Upper lobe of right lung (tissue), 1 donor: Measurements from ENCODE around the gene SPATA9. TPM values are rescaled to one million over a fixed set of nuclear protein-coding genes. Genes with fewer than 3 reads are reported as not detected.

ENCODE experiments used
- ATAC-seq: fragments of 200-7000 bp; cut with Tn5 transposase; one replicate; pipeline ENCODE4 v1.9.1; 2020; ENCODE audit warnings: mild to moderate bottlenecking, moderate library complexity
- DNase-seq: peaks from one replicate; pipeline ENCODE4 v3.0.0-alpha.2; 2020
- H3K27ac ChIP-seq: fragments of 200-600 bp; one replicate; pipeline ENCODE4 v1.8.0; 2022
- H3K27me3 ChIP-seq: fragments of 200-600 bp; one replicate; pipeline ENCODE4 v1.8.0; 2022; ENCODE audit warnings: mild to moderate bottlenecking
- H3K36me3 ChIP-seq: fragments of 200-600 bp; one replicate; pipeline ENCODE4 v1.8.0; 2022
- H3K4me1 ChIP-seq: fragments of 200-600 bp; one replicate; pipeline ENCODE4 v1.8.0; 2022
- H3K4me3 ChIP-seq: fragments of 200-600 bp; one replicate; pipeline ENCODE4 v1.8.0; 2022; ENCODE audit warnings: mild to moderate bottlenecking
- H3K9me3 ChIP-seq: fragments of 200-600 bp; one replicate; pipeline ENCODE4 v1.8.0; 2022
- CTCF ChIP-seq: fragments of 200-600 bp; IDR thresholded peaks from one replicate; pipeline ENCODE4 v1.8.0; 2022; ENCODE audit warnings: antibody characterized with exemption
- intact Hi-C: fragments of 100-400 bp; cut with DNase I; formaldehyde crosslinking; loops from one replicate; pipeline ENCODE4 v1.11.0; 2022
- total RNA-seq: library from RNA; stranded (reverse); fragmentation: NEBNext Ultra II Directional; extraction: Animal tissue kit (Norgen Biotek cat#: 25700); gene quantifications from one replicate; pipeline ENCODE4 v1.2.1, GENCODE V29; 2021
- donor health status: DM: no; HTN: yes; CAD: no; lungs with severe emphysema.

The SPATA9 gene
- total RNA-seq, 1 donor from 2014 or later = not detected

GRCh38 chr5:95623706-95624105, 59.1 kb downstream of the SPATA9 start:
- Histone ChIP-seq H3K9me3 (no peaks in the 10 kb centered on the region), H3K36me3 (no peaks in the 10 kb centered on the region), H3K27ac (no peak overlapping the region), H3K4me3 (no peak overlapping the region), H3K4me1 (peaks cover 25% of the 10 kb centered on the region), H3K27me3 (peaks cover 9% of the 10 kb centered on the region)
- intact Hi-C loops = no loop called here
- DNase-seq = no peak
- ATAC-seq = no peak
- no peak for TF ChIP-seq CTCF

GRCh38 chr5:95621839-95622629, 60.8 kb downstream of the SPATA9 start:
- H3K4me1 ChIP-seq = peaks cover 25% of the 10 kb centered on the region
- H3K36me3 ChIP-seq = no peaks in the 10 kb centered on the region
- ATAC-seq (no peak), DNase-seq (no peak)
- TF ChIP-seq CTCF = no peak
- H3K27ac ChIP-seq = no peak overlapping the region
- intact Hi-C loops = no loop called here
- peaks cover 10% of the 10 kb centered on the region for H3K27me3 ChIP-seq
- no peak overlapping the region for H3K4me3 ChIP-seq
- no peaks in the 10 kb centered on the region for H3K9me3 ChIP-seq

GRCh38 chr5:95620870-95621838, 61.6 kb downstream of the SPATA9 start:
- H3K4me3 ChIP-seq = peak overlapping the region; percentile 62
- H3K9me3 ChIP-seq = no peaks in the 10 kb centered on the region
- peaks cover 10% of the 10 kb centered on the region for H3K27me3 ChIP-seq
- no peak overlapping the region for H3K27ac ChIP-seq
- TF ChIP-seq CTCF = no peak
- intact Hi-C loops = no loop called here
- H3K4me1 ChIP-seq = peaks cover 25% of the 10 kb centered on the region
- no peaks in the 10 kb centered on the region for H3K36me3 ChIP-seq
- peak; percentile 75 for ATAC-seq
- DNase-seq = peak; percentile 74

GRCh38 chr5:95620030-95620869, 62.5 kb downstream of the SPATA9 start, which contains the start of gene GPR150:
Gene GPR150, plus strand, starts transcription at chr5:95620087. Its CDS starts 189 bp downstream, at chr5:95620276.
- TF ChIP-seq CTCF = no peak
- ATAC-seq (peak; percentile 79), DNase-seq (peak; percentile 84)
- Histone ChIP-seq H3K4me1 (peaks cover 25% of the 10 kb centered on the region), H3K9me3 (no peaks in the 10 kb centered on the region), H3K36me3 (no peaks in the 10 kb centered on the region), H3K4me3 (peak within 1 kb of the TSS; percentile 62), H3K27ac (no peak within 1 kb of the TSS), H3K27me3 (peaks cover 10% of the 10 kb centered on the region)
- intact Hi-C loops = no loop called here

- H3K4me1 ChIP-seq = peaks cover 25% of the 10 kb centered on the region
- H3K4me3 ChIP-seq = peak overlapping the region; percentile 62
- no peaks in the 10 kb centered on the region for H3K9me3 ChIP-seq
- DNase-seq (no peak), ATAC-seq (no peak)
- peaks cover 10% of the 10 kb centered on the region for H3K27me3 ChIP-seq
- TF ChIP-seq CTCF = no peak
- H3K36me3 ChIP-seq = no peaks in the 10 kb centered on the region
- no peak overlapping the region for H3K27ac ChIP-seq
- intact Hi-C loops = no loop called here
Observed at GRCh38 chr5:95619514-95620029, 63.2 kb downstream of the SPATA9 start.
